Posterior cingulate gyrus (tissue), 11 donors: Measurements from ENCODE around the gene SRSF3.
"Not testable (repeated sequence)": the region's sequence is repeated elsewhere in the genome, so short reads cannot be mapped to it uniquely, and the experiment has no call there.

Experiments
- DNase-seq, 10 donors: peaks; one replicate each; pipeline versions ENCODE4 v3.0.0 to v3.0.0-alpha.2; 2020 to 2021; ENCODE audit warnings: mixed read lengths in 3 of 10
- intact Hi-C: fragments of 100-400 bp; cut with DNase I; formaldehyde crosslinking; loops from one replicate; pipeline ENCODE4 v1.15.1; 2023

SRSF3 gene

DNA sequence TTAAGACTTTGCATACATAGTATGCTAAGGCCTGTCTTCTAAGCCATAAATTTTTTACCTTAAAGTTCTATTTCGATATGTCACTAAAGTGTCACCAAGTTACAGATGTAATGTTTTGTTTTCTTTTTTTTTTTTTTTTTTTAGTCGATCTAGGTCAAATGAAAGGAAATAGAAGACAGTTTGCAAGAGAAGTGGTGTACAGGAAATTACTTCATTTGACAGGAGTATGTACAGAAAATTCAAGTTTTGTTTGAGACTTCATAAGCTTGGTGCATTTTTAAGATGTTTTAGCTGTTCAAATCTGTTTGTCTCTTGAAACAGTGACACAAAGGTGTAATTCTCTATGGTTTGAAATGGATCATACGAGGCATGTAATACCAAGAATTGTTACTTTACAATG lies 7.7 kb downstream of the SRSF3 start:
- intact Hi-C loops: not testable (repeated sequence)

GRCh38 chr6:36603222-36604089 lies 9.3 kb downstream of the SRSF3 start:
- no peak for DNase-seq

More for the DNA sequence above, 7.7 kb downstream of the SRSF3 start:
- DNase-seq: not testable (repeated sequence)

GRCh38 chr6:36604090-36605060 lies 10.2 kb downstream of the SRSF3 start:
- peak in 1 of 10 donors; percentile 13 for DNase-seq
- intact Hi-C loops: no loop called here

More at GRCh38 chr6:36603222-36604089, 9.3 kb downstream of the SRSF3 start:
- intact Hi-C loops: no loop called here

DNA sequence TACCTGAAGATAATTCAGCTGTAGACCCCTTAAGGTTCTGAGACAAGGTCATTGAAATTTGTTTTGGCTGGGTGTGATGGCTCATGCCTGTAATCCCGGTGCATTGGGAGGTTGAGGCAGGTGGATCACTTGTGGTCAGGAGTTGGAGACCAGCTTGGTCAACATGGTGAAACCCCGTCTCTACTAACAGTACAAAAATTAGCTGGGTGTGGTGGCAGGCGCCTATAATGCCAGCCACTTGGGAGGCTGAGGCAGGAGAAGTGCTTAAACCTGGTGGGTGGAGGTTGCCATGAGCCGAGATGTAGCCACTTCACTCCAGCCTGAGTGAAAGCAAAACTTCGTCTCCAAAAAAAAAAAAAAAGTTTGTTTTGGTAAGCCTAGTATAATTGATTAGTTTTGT lies 11.0 kb downstream of the SRSF3 start:
- intact Hi-C loops: no loop called here
- DNase-seq: peak in 1 of 10 donors; percentile 12

DNA sequence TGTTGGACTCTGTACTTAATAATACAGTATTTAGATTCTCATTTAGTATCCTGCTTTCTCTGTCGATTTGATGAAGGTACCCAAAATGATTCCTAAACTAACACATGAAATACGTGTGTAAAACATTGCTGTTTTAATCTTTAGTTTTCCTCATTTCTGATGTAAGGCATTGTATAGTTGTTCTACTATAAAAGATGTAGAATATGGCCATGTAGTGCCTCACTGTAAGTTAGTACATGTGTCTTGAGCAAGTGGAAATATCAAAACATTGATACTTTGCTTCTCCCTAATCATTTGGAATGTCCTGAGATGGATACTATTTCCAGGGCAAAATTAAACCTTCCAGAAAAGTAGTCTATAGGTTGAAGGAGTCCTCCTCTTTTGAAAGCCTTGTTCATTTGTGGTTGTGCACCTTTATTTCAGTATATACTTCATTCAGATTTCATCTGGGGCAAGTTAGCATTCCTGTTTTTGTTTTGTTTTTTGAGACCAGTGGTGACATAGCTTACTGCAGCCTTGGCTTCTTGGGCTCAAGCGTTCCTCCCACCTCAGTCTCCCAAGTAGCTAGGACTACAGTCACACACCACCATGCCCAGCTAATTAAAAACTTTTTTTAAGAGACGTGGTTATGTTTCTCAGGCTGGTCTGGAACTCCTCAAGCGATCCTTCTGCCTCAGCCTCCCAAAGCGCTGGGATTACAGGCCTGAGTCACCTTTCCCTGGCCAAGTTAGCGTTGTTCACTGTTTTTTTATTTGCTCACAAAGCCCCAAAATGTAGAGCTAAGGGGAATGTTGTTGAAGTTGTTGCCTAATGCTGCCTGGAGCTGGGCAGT lies 11.6 kb downstream of the SRSF3 start:
- intact Hi-C loops: no loop called here
- peak in 1 of 10 donors; percentile 16 for DNase-seq

DNA sequence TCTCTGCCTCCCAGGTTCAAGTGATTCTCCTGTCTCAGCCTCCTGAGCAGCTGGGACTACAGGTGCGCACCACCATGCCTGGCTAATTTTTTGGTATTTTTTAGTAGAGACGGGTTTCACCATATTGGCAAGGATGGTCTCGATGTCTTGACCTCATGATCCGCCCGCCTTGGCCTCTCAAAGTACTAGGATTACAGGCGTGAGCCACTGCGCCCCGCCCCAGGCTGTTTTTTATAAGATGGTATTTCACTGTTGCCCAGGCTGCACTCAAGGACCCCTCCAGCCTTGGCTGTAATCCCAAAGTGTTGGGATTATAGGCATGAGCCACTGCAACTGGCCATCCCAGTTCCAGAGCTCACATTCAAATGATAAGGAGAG lies 13.1 kb downstream of the SRSF3 start:
- intact Hi-C loops: not testable (repeated sequence)
- peak in 1 of 10 donors; percentile 9 for DNase-seq

- DNase-seq: no peak
These were observed 13.7 kb downstream of the SRSF3 start for GRCh38 chr6:36607683-36608386.

GRCh38 chr6:36608788-36609563 lies 14.8 kb downstream of the SRSF3 start:
- peak in 1 of 10 donors; percentile 2 for DNase-seq
- intact Hi-C loops: no loop called here

More at GRCh38 chr6:36607683-36608386, 13.7 kb downstream of the SRSF3 start:
- intact Hi-C loops: no loop called here

GRCh38 chr6:36609582-36609981 lies 15.4 kb downstream of the SRSF3 start:
- no peak for DNase-seq
- intact Hi-C loops: no loop called here

- intact Hi-C loops: loop anchor here (10.0 kb wide), 1 partner anchor 245 kb away; no protein-coding TSS in a partner anchor
These were observed 16.1 kb downstream of the SRSF3 start for GRCh38 chr6:36610041-36610955.

DNA sequence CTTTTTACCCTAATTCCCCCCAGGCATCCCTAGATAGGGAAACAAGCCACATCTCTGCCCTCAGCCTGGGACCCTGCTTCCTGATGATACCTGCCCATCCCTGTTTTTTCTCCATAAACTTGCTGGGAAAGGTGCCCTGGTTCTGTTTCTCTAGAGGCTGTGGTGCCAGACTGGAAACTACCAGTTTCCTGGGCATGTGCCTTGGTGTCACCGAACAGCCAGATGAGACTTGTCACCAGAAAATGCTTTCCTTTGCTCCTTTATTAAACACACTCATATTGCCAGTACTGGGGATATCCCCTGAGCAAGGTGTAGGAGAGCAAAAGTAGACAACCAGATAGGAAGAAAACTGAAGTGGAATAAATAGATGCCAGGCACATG lies 16.8 kb downstream of the SRSF3 start:
- intact Hi-C loops: loop anchor here (10.0 kb wide), 1 partner anchor 244 kb away; no protein-coding TSS in a partner anchor
- peak in 2 of 10 donors; percentile 4 to 46 for DNase-seq

More at GRCh38 chr6:36610041-36610955, 16.1 kb downstream of the SRSF3 start:
- peak in 2 of 10 donors; percentile 45 to 57 for DNase-seq

GRCh38 chr6:36611679-36612078 lies 17.5 kb downstream of the SRSF3 start:
- peak in 1 of 10 donors; percentile 22 for DNase-seq
- intact Hi-C loops: loop anchor here (10.0 kb wide), 1 partner anchor 243 kb away; no protein-coding TSS in a partner anchor

DNA sequence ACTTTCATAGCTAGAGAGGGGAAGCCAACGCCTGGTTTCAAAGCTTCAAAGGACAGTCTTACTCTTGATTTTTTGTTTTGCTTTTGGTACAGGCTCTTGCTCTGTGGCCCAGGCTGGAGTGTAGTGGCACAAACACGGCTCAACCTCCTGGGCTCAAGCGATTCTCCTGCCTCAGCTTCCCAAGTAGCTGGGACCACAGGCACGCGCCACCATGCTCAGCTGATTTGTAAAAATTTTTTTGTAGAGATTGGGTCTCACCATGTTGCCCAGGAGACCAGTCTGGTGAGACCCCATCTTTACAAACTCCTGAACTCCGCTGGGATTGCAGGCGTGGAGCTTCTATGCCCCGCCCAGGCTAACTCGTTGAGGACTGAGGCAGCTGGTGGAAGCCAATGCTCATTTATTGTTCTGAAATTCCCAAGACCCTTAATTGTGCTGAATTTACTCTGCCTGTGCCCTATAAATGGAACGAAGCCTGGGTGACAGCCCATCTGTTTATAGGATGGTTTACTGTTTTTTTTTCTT lies 18.0 kb downstream of the SRSF3 start:
- DNase-seq: peak in 2 of 10 donors; percentile 23 to 59
- intact Hi-C loops: loop anchor here (10.0 kb wide), 1 partner anchor 243 kb away; no protein-coding TSS in a partner anchor

- intact Hi-C loops: loop anchor here (10.0 kb wide), 1 partner anchor 241 kb away; no protein-coding TSS in a partner anchor
- DNase-seq: no peak
These were observed 19.2 kb downstream of the SRSF3 start for GRCh38 chr6:36613200-36613995.

DNA sequence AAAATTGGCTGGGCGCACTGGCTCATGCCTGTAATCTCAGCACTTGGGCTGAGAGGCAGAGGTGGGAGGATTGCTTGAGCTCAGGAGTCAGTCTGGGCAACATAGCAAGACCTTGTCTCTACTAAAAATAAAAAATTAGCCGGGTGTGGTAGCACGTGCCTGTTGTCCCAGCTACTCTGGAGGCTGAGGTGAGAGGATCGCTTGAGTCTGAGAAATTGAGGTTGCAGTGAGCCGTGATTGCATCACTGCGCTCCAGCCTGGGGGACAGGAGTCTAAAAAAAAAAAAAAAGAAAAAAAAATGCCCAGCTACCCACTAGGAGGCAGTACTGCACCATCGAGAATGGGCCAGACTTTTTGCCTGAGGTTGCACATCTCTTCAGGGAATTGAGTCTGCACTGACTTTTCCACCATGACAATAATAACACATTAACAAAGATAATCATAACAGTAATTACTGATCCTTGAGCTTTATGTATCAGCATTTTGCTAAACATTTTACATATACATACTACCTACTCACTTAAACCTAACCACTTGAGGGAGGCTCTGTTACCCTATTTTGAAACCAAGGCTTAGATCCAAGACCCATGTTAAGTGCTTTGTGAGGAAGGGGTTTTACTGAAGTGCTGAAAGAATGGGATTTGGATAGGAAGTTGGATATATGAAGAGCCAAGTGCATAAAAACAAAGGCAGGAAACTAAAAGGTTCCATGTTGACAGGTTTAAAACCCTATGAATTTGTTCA lies 21.0 kb downstream of the SRSF3 start:
- intact Hi-C loops: loop anchor here (1.0 to 10.0 kb wide), 2 partner anchors 65 to 240 kb away; no protein-coding TSS in a partner anchor
- DNase-seq: peak in 2 of 10 donors; percentile 54 to 76
